NCI-H1048 (cell line): ENCODE data around the gene EFCAB13.
"Not testable (repeated sequence)": the region's sequence is repeated elsewhere in the genome, so short reads cannot be mapped to it uniquely, and the experiment has no call there.

Source experiments
- DNase-seq: peaks from one replicate; lab custom pipeline; 2025; lab: John Stamatoyannopoulos, UW

The EFCAB13 gene

DNA sequence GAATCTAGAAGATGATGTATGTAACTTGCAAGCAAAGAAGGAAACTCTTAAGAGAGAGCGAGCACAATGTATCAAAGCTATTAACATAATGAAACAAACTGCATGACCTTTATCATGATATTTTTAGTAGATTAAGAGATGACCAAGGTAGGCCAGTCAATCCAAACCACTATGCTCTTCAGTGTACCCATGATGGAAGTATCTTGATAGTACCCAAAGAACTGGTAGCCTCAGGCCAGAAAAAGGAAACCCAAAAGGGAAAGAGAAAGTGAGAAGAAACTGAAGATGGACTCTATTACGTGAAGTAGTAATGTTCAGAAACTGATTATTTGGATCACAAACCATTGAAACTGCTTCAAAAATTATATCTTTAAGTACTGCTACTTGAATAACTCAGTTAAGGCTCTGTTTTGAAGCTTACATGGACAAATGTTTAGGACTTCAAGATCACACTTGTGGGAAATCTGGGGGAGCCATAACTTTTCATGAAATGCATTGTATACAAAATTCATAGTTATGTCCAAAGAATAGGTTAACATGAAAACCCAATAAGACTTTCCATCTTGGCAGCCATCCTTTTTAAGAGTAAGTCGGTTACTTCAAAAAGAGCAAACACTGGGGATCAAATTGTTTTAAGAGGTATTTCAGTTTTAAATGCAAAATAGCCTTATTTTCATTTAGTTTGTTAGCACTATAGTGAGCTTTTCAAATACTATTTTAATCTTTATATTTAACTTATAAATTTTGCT, 102.3 kb downstream of the EFCAB13 start:
- not testable (repeated sequence) for DNase-seq

DNA sequence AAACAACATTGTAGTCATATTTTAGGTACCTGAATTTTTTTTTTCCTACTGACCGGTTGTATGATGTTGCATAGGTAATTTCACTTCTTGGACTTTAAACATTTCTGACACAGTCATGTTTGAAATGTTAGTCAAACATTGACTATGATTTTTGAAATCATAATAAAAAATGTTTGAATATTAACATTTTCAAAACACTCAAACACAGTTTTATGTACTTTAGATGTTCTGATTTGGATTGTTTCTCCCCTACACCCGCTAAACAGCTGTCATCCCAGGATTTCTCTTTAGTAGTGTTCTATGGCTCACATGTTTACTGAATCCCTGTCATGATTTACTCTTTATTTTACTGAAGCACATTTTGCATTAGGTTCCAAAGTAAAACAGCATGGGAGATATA, 104.2 kb downstream of the EFCAB13 start:
- DNase-seq: no peak

DNA sequence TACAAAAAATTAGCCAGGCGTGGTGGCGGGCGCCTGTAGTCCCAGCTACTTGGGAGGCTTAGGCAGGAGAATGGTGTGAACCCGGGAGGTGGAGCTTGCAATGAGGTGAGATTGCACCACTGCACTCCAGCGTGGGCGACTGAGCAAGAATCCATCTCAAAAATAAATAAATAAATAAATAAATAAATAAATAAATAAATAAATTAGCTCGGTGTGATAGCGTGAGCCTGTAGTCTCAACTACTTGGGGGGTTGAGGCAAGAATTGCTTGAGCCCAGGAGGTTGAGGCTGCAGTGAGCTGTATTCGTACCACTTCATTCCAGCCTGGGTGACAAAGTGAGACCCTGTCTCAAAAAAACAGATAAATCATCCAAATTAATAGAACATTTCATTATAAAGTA, 108.5 kb downstream of the EFCAB13 start:
- not testable (repeated sequence) for DNase-seq

DNA sequence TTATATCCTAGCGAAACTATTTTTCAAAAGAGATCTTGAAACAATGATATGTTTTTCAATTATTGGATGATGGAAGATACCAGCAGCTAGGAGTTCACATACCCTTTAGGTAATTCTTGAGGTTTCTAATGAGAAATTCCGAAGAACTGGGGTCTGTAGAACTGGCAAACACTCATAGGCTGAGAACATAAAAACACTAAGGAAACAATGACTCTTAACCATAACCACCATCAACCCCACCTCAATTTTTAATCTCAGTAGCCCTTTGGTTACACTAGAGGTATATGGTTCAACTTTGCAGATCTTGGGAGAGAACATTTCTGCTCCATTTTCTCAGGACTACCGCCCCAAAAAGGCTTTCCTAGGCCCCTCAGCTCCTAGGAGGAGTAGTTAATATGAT, 141.4 kb downstream of the EFCAB13 start:
- no peak for DNase-seq

DNA sequence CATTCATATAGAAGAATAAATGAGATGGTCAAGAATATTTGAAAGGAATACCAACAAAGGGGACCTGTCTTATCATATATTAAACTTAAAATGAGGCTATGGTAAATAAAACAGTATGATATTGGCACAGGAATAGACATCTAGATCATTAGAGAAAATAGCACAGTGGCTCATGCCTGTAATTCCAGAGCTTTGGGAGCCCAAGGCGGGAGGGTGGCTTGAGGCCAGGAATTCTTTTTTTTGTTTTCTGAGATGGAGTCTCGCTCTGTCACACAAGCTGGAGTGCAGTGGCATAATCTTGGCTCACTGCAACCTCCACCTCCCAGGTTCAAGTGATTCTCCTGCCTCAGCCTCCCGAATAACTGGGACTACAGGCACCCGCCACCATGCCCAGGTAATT, 143.2 kb downstream of the EFCAB13 start:
- not testable (repeated sequence) for DNase-seq

DNA sequence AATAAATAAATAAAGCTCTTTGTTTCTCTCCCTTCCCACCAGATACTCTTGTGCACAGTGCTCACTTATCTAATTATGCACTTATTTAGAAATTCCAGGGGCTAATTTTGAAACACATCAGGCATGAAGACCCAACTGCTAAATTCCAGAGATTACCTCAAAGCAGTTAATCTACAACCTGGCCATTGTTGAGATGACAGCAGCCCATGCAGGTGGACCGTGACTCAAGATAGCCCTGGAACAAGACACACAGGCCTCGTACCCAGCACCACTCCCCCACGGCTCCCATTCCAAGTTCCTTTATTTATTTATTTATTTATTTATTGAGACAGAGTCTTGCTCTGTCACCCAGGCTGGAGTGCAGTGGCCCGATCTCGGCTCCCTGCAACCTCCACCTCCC, 147.1 kb downstream of the EFCAB13 start:
- DNase-seq: no peak

DNA sequence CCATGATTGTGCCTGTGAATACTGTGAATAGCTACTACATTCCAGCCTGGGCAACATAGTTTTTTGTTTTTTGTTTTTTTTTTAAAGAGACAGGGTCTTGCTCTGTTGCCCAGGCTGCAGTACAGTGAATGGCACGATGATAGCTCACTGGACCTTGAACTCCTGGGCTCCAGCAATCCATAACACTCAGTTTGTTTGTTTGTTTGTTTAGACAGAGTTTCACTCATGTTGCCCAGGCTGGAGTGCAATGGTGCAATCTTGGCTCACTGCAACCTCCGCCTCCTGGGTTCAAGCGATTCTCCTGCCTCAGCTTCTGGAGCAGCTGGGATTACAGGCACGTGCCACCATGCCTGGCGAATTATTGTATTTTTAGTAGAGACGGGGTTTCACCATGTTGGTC, 148.3 kb downstream of the EFCAB13 start:
- not testable (repeated sequence) for DNase-seq
